HG03439 (cell line): ENCODE data around the gene FEN1.

Experiments
- ATAC-seq: cut with Tn5 transposase; IDR thresholded peaks from one replicate; pipeline ENCODE4 v1.9.1; 2021; ENCODE audit warnings: mild to moderate bottlenecking, moderate library complexity; ENCODE audit not compliant: unreplicated experiment

Gene FEN1, protein sequence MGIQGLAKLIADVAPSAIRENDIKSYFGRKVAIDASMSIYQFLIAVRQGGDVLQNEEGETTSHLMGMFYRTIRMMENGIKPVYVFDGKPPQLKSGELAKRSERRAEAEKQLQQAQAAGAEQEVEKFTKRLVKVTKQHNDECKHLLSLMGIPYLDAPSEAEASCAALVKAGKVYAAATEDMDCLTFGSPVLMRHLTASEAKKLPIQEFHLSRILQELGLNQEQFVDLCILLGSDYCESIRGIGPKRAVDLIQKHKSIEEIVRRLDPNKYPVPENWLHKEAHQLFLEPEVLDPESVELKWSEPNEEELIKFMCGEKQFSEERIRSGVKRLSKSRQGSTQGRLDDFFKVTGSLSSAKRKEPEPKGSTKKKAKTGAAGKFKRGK

DNA sequence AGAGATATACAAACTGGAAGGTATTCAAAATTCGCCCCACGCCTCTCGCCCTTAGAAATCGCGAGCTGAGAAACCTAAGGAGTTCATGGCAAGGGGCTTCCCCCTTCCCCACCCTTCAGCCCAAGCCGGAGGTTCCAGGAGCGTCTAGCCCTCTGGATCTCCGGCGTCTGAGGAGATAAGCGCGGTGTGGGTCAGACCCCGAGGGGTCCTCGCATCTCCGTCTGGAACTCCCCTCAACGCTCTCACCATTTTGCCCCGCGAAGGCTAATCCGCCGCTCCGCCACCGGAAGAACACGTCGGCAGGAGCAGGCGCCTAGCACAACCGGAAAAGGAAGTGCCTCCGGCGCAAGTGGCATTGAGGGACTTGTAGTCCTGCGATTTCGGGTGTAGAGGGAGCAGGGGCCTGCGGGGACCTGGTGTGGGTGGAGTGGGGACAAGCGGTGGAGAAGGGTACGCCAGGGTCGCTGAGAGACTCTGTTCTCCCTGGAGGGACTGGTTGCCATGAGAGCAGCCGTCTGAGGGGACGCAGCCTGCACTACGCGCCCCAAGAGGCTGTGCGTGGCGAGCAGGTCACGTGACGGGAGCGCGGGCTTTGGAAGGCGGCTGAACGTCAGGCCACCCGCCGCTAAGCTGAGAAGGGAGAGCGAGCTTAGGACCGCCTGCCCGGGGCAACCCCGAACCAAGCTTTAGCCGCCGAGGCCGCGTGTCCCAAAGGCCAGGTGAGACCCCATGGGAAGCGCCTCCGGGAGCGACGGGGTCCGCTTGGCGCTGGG is at the start of gene FEN1, which contains the start of gene TMEM258:
Gene FEN1 (plus strand): TSS at position 602 of the 773 bp plus-strand sequence. CDS start 2,451 bp downstream, outside the sequence.
Gene TMEM258 (minus strand): TSS at position 290 of the 773 bp plus-strand sequence. CDS start 41 bp downstream, at position 249.
- peak; percentile 82 for ATAC-seq

DNA sequence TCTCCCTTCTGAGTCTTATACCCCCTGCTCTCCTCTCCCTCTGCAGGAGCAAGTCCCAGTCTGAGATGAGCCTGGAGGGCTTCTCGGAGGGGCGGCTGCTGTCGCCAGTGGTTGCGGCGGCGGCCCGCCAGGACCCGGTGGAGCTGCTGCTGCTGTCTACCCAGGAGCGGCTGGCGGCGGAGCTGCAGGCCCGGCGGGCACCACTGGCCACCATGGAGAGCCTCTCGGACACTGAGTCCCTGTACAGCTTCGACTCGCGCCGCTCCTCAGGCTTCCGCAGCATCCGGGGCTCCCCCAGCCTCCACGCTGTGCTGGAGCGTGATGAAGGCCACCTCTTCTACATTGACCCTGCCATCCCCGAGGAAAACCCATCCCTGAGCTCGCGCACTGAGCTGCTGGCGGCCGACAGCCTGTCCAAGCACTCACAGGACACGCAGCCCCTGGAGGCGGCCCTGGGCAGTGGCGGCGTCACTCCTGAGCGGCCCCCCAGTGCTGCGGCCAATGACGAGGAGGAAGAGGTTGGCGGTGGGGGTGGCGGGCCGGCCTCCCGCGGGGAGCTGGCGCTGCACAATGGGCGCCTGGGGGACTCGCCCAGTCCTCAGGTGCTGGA is 49.1 kb upstream of the FEN1 start:
- ATAC-seq, result no peak

DNA sequence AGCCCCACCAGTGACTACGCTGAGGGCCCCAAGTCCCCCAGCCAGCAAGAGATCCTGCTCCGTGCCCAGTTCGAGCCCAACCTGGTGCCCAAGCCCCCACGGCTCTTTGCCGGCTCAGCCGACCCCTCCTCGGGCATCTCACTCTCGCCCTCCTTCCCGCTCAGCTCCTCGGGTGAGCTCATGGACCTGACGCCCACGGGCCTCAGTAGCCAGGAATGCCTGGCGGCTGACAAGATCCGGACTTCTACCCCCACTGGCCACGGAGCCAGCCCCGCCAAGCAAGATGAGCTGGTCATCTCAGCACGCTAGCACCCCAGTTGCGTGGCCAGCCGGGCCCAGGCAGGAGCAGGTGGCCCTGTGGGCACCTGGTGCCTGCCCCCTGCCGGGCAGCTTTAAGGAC is 48.5 kb upstream of the FEN1 start:
- no peak for ATAC-seq

DNA sequence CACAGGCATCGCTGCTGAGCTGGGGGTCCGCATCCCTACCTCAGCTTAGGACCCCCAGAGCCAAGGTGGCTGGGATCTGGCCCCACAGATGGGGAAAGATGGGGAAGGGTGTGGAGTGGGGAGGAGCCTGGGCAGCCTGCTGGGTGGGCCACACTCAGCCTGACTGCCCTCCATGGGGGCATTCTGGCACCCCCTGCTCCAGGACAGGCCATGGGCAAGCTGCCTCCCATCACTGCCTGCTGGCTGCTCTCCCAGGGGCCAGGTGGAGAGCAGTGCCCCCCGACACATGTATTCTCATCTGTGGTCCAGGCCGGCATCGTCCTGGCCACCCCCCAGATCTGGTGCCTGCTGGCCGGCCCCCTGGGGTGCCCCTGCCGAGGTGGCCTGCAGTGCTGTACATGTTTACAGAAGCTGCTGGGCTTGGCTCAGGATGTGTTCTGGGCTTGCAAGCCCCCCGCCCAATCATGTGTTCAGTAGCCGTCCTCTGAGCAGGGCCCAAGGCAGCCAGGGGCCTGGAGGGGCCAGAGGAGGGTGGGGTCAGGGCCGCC is 48.0 kb upstream of the FEN1 start:
- no peak for ATAC-seq

DNA sequence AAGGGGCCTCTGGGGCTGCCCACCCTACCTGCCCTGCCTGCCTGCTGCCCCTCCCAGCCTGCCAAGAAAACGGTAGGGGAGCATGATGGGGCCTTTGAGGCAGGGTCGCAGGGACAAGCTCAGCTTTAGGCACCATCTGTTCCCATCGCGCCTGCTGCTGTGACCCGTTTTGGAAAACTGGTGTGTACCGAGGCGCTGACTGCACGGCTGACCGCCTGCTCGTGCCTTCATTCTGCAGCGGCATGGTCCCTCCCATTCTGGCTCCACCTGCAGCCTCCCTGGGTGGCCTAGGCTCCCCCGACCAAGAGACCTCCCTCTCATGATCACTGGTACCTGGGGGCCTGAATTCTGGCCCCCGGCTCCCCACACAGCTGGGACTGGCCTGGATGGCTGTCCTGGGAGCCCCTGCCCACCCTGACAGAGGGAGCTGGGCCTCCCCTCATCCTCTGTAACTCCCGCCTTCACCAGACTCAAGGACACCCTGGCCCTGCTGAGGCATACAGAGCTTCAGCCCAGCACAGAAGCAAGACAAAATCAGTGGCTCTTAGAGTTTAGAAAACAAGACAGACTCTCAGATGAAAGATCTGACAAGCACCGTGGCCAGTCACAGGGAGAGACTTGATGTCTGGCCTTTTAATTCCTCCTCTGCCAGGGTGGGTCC is 46.8 kb upstream of the FEN1 start:
- ATAC-seq, result no peak

DNA sequence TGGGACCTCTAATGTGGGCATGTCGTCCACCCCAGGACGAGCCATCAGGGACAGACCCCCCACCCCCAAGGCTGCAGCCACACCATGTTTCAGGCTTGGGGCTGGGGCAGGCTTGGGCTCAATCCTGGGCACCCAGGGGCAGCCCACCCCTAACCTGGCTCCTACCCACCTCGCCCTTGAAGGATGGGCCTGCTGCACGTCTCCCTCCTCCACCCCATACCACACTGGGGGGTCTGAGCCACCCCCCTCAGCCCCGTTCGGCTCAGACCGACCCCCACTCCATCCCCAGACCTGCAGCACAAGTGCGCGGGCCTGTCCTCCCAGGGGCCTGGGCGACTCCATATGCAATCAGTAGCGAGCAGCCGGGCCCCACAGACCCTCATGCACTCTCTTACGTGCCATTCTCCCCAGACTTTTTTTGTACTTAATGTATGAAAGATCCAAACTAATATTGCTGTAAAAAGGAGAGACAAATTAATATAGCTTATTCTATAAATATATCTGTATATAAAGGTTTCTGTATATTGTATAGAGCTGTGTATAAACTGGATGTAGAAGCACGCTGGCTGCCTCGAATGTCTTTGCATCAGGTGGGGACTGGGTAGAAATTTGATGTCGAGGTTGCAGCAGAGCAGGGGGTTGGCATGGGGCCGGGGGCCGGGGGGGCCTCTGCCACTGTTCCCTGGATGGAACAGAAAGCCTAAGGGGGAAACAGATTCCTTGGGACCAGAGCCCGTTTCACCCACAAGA is 46.1 kb upstream of the FEN1 start:
- no peak for ATAC-seq

DNA sequence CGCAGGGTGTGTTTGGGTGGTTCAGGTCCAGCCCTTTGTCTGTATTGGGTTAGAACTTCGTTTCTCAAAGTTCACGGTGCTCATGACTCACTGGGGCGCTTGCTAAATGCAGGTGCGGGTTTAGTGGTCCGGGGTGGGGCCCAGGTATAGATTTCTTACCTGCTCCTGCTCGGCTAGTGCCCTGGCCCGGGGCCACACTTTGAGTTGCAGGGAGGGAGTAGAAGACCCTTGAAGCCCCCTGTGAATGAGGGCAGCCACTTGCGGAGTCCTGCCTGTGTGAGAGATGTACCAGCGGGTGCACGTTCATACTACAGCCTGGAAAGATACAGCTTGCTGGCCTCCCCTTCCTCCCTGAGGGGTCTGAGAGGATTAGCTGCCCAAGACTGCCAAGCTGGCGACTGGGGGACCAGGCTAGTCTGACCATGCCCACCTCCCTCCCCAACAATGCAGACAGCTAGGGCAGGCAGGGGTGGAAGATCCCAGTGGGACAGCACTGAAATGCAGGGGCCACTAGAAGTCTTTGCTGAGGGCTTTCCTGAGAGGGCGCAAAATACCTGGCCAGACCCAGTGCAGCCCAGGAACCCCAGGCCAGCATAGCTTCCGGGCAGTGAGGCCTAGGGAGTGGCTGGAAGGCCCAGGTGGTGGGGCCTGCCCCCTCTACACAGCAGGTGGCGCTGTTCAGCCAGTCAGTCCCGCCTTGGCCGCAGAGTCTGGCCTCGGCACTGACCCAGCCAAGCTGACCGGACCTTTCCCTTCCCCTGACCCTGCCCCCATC is 45.3 kb upstream of the FEN1 start:
- ATAC-seq, result no peak

DNA sequence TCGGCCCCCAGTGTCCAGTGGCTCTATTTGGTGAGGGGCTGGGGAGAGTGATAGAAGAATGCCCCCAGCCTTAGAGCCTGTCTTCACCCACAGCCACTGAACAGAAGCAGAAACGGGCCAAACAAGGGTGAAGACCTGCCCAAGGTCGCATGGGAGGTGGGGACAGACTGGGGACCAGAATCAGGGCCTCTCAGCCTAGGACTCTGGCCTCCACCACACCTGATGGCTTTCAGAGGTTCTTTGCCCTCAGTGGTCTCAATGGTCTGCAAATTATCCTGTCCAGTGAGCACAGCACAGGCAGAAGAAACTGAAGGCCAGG is 44.8 kb upstream of the FEN1 start:
- no peak for ATAC-seq

DNA sequence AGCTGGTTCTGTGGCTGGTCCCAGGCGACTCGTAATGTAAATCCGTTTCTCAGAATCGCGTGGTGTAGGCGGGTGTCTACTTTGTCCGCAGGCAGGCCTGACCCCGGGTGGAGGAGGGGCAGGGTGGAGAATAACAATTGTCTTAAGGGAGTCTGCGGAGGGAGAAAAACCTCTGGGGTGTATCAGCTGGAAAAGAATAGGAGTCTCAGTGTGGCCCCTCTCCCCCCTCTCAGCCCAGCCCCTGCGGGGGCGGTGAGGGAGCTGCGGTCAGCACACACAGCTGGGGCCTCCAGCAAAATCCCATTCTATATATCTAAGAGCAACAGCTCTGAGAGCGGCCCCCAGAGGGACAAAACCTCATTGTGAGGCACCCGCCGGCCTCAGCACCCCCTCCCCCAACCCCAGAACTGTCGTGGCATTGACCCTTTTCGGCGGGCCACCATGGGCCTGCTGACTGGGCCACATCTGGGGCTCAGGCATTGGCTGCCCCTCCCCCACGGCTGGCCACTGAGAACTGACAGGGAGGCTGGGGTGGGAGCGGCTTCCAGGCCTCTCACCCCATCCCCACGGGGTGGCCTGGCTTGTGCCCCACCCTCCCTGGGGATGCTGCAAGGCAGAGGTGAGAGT is 43.0 kb upstream of the FEN1 start:
- ATAC-seq, result no peak

DNA sequence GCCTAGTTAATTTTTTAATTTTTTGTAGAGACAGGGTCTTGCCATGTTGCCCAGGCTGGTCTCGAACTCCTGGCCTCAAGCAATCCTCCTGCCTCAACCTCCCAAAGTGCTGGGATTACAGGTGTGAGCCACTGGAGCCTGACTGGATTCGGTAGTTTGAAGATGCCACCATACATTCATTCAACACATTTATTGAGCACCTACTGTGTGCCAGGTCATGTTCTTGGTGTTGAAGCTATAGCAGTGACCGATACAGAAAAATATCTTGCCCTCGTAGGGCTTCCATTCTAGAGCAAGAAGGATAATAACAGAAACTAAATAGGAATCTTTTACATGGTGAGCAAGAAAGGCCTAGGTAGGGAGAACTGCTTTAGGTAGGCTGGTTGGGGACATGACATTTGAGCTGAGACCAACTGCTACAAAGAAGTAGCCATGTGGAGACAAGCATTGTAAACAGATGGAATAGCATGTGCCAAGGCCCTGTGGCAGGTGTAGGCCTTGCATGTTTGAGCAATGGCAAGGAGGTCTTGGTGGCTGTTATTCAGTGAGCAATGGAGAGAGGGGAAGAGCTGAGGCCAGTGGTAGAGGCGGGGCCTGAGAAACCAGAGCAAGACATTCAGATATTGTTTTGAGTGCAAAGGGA is 42.0 kb upstream of the FEN1 start:
- no peak for ATAC-seq

DNA sequence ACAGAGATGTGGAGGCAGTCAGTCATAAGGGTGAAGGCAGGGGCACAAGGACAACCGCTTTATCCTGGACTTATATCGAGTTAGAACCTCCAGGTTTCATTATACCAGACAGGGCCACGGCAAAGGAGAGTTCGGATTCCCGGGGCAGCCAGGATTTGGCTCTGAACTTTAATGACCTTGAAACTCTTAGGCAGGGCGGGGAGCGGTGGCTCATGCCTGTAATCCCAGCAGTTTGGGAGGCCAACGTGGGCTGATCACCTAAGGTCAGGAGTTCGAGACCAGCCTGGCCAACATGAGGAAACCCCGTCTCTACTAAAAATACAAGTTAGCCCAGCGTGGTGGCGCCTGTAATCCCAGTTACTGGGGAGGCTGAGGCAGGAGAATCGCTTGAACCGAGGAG is 41.3 kb upstream of the FEN1 start:
- ATAC-seq, result no peak

DNA sequence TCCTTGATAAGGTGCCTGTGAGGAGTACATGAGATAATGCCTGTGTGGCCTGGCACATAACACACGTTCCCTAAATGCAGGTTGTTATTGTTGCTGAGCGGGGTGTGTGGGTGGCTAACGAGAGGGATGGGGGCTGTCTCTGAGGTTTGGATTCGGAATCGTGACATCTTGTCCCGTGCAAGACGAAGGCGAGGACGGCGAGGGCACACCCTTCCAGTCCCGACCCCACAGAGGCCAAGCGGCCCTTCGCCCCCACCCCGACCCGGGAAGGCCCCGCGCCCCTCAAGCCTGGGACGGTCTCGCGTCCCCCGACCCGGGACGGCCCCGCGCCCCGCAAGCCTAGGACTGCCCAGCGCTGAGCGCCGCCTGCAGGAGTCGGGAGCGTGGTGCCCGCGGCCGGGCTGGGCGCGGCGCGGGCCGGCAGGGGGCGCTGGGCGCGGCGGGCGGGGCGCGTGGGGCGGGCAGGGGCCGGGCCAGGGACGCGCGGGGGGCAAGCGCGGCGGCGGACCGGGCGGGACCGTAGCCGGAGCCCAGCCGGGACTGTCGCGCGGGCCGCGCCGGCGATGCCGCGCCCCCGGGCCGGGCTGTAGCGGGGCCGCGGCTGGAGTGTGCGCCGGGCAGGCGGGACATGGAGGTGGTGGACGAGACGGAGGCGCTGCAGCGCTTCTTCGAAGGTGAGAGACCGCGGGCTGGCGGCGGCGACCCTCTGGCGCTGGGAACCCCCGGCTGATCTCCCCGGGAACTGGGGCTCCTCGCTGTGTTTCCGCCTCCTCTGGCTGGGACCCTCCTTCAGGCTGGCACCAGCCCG is 40.4 kb upstream of the FEN1 start, which contains the start of gene MYRF:
Gene MYRF (plus strand): TSS at position 520 of the 808 bp plus-strand sequence. CDS start 109 bp downstream, at position 629.
- ATAC-seq, result no peak

DNA sequence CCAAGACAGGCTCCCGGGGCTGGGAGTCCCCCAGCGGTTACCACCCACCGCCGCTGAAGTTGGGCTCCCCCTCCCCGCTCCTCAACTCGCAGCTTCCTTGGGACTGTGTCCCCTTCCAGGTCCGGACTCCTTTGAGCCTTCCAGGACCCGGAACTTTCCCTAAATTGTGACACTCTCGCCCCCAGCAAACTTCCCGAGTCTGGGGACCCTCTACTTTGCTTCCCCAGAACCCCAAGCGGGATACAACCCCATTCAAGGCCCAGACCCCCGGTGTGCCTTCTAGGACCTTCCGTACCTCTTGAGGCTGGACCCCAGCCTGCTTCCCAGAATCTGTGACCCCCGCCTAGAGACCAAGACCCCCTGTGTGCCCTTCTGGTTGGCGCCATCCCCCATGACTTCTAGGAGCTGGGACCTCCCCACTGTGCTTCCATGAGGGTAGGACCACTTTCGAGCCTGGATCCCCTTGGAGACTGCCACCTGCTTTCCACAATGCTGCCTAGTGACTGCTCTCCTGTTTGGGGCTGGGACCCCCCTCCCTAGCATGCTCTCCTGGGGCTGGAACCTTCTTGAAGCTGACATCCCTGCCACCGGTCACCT is 39.7 kb upstream of the FEN1 start:
- no peak for ATAC-seq

DNA sequence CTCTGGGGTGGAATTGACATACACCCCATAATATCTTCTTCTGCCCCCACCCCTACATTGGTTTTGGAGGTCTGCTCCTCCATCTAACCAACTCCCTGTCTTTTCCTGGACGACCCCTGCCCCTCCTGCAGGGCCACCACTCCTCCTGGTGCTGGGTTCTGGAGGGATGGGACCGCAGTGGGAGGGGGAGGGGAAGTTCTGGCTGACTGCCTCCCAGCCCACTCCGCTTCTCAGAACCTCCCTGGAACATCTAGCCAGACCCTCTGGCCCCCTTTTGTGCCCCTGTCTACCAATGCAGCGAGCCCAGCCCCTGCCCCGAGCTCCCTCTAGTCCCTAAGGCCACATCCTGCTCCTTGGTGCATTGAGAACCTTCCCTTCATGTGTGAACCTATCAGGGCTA is 39.0 kb upstream of the FEN1 start:
- ATAC-seq, result no peak

DNA sequence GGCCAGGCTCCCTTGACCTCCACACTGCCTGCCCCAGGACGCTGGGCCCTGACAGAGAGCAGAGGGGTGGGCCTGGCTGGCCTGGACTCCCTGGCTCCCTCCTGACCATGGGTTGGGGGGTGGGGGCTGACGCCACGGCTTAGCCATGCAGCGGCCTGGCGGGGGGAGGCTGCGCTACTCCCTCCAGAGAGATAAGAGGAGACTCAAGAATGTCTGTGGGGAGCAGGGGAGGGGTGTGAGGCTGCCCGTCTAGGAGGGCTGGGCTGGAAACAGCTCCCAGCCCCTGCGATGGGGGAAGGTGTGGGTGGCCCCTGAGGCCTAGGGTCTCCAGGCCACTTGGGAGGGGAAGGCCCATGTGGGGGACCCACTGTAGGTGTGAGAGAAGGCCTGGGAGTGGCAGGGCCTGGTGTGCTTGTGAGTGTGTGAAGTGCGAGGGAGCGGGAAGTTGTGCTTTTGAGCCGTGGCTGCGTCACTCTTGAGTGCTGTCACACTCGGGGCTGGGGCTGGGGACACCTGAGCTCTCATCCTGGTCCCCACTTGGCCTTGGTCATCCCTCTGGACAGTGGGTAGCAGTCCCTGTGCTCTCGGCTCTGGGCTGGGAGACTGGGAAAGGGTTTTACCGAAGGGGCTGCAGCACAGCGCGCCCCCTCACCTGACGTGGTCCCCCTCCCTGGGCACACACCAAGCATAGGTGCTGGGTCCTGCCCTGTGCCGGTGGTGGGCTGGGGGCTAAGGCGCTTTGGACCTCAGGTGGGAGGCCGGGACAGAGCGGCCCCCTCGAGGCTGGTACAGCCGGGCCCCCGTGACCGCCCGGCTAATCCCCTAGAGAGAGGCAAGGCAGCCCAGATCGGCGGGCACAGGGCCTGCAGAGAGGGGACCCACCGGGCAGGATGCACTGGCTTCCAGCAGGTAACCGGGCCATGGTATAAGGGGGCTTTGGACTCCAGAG is 37.9 kb upstream of the FEN1 start:
- no peak for ATAC-seq

DNA sequence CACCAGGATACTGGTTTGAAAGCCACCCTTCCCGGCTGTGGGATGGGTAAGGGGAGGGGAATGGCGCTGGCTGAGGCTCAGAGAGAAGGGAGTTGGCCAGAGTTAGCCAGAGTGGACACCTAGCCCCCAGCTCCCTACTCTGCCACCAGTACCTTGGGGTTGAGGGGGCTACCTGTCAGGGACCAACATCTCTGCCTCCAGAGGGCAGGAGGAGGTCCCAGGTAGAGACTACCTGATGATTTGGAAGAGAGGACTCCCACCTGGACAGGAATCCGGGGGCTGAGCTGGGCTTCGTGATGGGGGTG is 36.6 kb upstream of the FEN1 start:
- ATAC-seq, result no peak
